HL-60/S4 treated with retinoic acid at 250 ng/mL for 4 days and 3 days (cell line): Measurements from ENCODE around the gene PIK3R3.
"Not testable (repeated sequence)": the region's sequence is repeated elsewhere in the genome, so short reads cannot be mapped to it uniquely, and the experiment has no call there.

Experiments
- in situ Hi-C: fragments of 300-500 bp; cut with MboI; formaldehyde crosslinking; loops from 2 replicates; pipeline ENCODE4 v1.7.0; 2022; ENCODE audit warnings: low sequenced_read_pairs

PIK3R3 gene

DNA sequence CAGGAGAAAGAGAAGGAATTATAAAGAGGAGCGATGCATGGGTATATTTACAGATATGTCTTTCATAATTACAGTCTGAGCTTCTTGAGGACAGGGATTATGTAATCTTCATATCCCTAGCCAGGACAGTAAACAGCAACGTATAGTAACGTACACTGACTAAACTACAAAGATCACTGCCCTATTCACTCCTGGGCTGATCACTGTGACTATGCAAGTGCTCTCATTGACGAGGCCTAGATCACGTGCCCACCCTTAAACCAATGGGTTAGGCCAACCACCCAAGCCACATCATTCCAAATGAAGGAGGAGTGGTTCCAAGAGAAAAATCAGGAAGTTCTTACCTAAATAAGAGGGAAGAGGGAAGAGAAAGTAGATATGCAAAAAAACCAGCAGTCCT is 18.5 kb downstream of the PIK3R3 start:
- in situ Hi-C loops: no loop called here

DNA sequence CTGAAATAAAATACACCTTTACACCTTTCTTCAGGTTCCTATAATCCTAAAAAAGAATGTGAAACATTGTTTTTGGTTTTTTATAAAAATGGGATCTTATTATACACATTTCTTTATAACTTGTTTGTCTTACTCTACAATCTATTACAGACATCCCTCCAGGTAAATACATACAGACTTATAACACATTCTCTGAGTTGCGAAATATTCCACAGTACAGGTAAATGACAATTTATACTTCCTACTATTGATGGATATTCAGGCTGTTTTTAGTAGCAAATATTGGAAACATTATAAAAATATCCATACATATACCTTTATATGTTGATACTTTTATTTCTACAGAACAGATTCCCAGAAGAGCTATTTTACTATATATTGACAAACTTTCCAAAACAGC is 20.3 kb downstream of the PIK3R3 start:
- in situ Hi-C loops: no loop called here

DNA sequence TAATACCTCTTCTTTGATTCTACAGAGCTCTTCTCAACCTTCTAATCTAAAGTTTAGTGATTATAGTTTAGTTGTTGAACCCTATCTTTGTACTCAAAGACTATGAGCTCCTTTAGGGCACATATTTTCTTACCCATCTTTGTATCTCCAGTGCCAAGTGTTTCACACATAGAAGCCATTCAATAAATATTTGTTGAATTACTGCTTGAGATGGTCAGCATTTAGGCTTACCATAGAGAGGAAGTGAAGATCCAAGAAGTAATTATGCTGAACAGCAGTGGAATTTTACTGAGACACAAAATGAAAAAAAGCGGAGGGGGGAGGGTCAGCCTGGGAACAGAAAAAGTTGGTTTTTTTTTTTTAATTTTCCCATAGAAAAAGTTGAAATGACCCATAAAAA is 21.9 kb downstream of the PIK3R3 start:
- in situ Hi-C loops: no loop called here

DNA sequence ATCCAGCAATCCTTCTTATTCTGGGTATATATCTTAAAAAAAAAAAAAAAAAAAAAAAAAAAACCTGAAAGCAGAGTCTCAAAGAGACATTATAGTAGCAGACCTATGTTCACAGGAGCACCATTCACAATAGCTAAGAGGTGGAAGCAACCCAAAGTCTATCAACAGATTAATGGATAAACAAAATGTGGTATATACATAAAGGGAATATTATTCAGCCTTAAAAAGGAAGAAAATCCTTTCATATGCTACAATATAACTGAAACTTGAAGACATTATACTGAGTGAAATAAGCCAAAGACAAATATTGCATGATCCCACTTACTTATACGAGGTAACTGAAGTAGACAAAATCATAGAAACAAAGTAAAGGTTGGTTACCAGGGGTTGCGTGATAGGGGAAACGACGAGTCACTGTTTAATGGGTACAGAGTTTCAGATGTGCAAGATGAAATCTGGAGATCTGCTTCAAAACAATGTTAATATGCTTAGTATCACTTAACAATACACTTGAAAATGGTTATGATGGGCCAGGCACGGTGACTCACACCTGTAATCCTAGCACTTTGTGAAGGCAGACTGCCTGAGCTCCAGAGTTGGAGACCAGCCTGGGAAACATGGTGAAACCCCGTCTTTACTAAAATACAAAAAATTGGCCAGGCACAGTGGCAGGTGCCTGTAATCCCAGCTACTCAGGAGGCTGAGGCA is 29.5 kb downstream of the PIK3R3 start:
- in situ Hi-C loops: no loop called here

DNA sequence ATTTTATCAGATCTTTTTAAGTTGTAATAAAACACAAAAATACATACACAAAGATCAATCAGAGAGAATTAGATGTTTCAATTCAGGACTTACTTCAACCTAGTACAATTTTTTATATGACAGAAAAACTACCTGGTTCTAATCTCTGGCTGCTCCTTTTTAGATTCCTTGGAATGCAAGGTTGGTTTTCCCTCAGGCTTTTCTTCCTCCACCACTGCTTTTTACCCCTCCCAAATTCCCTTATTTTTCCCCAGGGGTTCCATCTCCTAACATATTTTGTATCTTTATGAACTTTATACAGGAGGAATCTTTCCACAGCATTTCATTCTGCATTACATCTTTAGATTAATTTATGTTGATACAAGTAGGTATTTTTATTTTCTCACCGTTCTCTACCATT is 33.2 kb downstream of the PIK3R3 start:
- in situ Hi-C loops: no loop called here

DNA sequence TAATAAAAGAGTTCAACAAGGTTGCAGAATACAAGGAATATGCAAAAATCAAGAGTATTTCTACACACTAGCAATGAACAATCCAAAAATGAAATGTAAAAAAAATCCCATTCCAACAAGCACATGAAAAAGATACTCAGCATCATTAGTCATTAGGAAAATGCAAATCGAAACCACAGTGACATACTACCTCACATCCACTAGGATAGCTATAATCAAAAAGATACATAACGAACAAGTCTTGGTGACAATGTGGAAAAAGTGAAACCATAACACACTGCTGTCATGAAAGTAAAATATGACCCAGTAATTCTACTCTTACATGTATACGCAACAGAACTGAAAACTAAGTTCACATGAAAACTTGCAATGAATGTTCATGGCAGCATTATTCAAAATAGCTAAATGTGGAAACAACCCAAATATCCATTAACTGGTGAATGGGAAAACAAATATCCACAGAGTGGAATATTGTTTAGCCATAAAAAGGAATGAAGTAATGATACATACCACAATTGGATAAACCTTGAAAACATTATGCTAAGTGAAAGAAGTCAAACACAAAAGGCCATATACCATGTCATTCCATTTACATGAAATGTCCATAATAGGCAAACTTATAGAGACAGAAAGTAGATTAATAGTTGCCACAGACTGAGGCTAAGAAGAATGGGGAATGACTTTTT is 34.3 kb downstream of the PIK3R3 start:
- in situ Hi-C loops: no loop called here

DNA sequence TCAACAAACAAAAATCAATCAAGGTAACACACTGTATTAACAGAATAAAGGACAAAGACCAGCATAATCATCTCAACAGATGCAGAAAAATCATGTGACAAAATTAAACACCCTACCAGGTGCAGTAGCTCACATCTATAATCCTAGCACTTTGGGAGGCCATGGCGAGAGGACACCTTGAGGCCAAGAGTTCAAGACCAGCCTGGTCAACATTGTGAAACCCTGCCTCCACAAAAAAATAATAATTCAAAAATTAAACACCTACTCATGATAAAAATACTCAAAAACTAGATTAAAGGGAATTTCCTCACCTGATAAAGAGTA is 35.3 kb downstream of the PIK3R3 start:
- in situ Hi-C loops: no loop called here

DNA sequence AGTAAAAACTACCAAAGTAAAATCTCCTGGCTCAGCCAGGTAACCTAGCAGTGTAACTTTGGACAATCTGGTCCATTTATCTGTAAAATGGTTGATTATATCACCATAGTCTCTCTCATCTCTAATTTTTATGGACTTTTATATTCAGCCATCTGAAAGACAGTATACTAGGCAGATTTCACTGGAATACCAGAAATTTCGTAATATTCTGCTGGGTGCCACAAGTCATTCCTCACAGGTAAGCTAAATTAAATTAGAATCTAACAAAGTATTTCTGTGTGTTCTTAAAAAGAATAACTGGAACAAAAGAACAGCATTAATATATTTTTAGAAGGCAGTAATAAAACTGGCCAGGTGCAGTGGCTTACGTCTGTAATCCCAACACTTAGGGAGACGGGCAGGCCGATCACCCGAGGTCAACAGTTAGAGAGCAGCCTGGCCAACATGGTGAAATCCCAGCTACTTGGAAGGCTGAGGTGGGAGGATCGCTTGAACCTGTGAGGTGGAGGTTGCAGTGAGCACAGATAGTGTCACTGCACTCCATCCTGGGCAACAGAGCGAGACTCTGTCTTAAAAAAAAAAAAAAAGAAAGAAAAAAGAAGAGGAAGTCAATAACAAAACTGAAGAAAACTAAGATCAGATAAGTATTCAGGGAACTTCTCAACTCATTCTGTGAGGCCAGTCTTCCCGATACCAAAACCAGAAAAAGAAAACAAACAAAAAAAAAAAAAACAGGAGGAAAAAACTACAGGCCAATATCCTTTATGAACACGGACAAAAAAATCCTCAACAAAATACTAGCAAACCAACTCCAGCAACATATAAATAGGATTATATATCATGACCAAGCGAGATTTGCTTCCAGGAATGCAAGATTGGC is 35.9 kb downstream of the PIK3R3 start:
- in situ Hi-C loops: no loop called here

DNA sequence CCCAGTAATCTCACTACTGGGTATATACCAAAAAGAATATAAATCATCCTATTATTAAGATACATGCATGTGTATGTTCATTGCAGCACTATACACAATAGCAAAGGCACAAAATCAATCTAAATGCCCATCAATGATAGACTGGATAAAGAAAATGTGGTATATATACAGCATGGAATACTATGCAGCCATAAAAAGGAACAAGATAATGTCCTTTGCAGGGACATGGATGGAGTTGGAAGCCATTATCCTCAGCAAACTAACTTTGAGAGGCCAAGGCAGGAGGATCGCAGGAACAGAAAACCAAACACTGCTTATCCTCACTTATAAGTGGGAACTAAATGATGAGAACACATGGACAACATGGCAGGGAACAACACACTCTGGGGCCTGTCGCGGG is 37.3 kb downstream of the PIK3R3 start:
- in situ Hi-C loops: not testable (repeated sequence)

DNA sequence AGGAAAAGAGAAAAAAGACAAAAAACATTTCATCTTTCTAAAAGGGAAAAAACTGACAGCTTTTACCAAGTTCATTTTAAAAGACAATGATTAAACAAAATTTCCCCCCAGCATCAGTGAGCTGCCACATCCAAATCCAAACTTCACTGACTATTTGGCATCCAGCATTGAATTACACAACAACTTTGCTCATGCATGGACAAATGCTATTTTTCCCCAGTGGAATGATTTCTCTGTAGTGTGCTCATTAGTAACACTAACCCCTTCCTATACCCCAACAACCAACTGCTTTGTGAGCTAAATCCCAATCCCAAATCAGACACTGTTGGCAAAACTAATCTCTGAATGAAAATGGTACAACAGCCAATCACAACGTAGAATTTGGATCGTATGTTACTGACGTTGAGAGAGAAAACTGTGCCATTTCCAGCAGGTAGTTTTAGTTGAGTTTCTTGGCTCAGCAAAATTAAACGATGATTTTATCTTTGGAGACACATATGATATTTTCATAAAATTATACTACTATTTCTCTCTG is 37.9 kb downstream of the PIK3R3 start:
- in situ Hi-C loops: no loop called here

DNA sequence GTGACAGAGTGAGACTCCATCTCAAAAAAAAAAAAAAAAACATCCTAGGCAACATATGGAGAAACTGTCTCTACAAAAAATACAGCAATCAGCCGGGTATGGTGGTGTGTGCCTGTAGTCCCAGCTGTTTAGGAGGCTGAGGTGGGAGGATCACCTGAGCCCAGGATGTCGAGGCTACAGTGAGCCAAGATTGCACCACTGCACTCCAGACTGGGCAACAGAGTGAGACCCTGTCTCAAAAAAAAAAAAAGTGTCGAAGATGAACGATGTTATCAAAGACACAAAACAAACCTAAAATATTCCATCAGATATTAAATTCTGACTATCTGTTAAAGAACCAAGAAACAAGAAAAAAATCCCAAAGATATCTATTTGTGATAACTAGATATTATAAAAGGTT is 38.6 kb downstream of the PIK3R3 start:
- in situ Hi-C loops: not testable (repeated sequence)

DNA sequence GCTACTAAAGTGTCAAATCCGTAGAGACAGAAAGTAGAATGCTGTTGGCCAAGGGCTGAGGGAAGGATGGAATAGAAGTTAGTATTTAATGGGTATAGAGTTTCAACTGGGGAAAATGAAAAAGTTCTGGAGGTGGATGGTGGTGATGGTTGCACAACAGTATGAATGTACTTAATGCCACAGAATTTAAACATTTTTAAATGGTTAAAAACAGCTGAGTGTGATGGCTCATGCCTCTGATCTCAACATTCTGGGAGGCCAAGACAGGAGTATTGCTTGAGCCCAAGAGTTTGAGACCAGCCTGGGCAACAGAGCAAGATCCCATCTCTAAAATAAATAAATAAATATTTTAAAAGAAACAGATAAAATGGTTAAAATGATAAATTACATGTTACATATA is 44.5 kb downstream of the PIK3R3 start:
- in situ Hi-C loops: no loop called here

DNA sequence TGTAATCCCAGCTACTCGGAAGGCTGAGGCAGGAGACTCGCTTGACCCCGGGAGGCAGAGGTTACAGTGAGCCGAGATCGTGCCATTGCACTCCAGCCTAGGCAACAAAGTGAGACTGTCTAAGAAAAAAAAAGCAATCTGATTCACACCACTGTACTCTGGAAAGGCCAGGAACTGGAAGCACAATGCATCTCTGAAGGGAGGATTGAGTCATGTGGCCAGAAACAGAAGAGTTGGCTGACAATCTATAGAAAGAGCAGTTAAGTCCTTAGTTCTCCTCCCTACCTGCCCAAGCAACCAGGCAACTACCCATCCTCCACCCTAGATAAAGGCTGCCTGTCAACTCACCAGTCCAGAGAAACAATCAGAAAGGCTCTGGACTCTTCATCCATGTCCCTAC is 45.9 kb downstream of the PIK3R3 start:
- in situ Hi-C loops: no loop called here

DNA sequence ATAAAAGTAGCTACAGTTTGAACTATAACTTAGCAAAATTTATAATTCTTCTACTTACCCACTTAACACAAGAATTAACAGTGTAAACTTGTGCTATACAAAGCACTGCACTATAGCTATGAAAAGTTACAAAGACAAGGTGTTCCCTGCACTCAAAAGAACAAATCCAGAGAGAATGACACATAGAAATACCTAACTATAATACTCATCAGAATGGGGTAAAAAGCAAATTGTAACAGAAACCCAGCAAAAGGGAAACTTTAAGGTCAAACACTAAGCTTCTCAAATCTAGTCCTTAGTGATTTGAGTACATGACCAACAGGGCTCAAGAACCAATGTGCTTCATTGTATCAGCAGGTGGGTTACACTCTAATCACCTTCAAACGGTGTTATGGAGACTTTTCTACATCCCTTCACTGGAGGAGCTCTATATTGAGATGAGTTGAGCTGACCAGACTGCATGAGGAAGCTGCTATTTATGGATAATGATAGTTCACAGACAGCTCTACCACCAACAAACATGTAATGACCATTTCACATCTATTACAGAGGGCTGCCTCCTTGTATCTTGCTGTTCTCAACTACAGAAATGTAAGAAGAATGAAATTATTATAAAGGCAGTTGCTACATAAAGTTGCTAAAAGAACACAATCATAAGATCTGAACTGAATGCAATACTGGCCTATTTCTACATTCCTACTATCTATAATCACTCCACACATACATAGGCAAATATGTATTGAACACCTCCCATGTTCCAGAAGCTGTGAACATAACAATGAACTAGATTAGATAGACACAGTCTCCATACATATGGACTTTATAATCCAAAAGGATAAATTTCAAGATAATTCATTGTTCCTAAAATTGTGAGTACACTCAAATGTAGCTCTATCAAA is 47.6 kb downstream of the PIK3R3 start:
- in situ Hi-C loops: no loop called here

DNA sequence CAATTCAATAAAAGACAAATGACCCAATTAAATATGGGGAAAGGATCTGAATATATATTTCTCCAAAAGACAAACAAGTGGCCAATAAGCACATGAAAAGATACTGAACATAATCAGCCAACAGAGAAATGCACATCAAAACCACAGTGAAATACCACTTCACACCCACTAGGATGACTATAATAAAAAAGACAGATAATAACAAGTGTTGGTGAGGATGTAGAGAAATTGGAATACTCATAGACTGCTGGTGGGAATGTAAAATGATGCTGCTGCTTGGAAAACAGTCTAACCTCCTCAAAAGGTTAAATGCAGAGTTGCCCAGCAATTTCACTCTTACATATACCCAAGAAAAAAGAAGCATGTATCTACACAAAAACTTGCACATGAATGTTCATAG is 48.9 kb downstream of the PIK3R3 start:
- in situ Hi-C loops: no loop called here

DNA sequence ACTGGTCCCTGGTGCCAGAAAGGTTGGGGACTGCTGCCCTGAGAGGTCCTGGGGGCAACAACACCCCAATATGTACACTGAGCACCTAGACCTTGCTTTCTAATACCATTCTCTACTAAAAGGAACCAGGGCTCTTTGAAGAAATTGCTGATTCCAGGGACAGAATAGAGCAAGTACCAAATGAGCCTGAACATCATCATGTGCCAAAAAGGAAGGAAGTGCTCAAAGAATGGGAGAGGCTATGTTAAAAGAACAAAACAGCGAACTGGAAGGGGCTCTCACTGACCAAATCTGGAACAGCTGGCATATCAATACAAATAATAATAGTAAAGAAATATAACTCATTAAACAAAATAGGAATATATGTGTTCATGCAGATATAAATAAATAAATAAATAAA is 50.8 kb downstream of the PIK3R3 start:
- in situ Hi-C loops: no loop called here

DNA sequence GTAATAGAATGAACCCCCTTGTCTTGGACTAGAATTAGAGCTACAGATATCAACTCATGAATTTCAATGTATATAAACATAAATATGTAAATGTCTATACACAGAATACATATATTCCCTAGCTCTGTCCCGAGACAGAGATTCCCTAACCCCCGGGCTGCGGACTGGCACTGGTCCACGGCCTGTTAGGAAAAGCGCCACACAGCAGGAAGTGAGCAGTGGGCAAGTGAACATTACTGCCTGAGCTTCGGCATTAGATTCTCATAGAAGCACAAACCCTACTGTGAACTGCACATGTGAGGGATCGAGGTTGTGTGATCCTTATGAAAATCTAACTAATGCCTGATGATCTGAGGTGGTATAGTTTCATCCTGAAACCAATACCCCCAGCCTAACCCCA is 51.2 kb downstream of the PIK3R3 start:
- in situ Hi-C loops: no loop called here

DNA sequence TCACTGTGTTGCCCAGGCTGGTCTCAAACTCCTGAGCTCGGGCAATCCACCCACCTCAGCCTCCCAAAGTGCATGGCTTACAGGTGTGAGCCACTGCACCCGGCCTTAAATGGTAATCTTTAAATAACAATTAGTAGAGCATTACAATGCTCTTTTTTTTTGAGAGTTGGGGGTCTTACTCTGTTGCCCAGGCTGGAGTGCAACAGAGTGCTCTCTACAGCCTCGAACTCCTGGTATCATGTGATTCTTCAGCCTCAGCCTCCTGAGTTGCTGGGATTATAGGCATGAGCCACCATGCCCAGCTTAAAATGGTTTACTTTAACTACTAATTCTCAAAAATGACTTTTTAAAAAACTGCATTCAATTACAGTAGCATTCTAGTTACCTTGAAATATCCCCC is 52.2 kb downstream of the PIK3R3 start:
- in situ Hi-C loops: no loop called here

DNA sequence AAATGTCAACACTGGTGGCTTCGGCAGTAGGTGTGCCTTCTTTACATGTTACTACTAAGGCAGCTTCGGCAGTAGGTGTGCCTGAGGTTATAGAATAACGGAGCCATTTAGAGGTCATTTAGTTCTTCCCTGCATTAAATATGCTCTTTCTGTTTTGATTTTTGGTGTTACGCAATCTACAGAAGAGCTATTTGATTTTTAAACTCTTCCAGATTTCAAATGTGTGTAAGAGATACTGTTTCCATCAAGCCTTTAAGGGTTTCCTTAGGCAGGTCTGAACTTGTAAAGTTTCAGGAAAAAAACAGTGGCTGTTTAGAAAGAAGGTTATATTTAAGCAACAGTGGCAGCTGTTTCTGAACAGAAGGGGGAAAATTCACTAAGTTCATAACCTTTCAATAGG is 54.8 kb downstream of the PIK3R3 start:
- in situ Hi-C loops: no loop called here

DNA sequence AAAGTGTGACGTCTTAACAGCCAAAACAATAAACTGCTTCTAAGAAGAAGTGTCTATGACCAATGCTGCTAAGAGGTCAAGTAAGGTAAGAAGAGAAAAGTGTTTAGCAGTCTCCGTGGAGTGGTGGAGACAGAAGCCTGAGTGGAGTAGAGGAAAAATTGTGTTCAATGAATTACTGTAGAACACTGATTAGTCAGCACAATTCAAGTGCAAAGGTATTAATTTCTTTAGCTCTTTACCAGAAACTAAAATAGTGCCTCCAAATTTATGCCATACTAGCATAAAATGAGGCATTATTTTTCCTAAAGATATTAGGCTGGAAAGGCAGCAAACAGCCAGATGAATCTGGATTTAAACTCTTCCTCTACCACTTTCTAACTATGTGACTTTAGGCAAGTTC is 56.1 kb downstream of the PIK3R3 start:
- in situ Hi-C loops: no loop called here

DNA sequence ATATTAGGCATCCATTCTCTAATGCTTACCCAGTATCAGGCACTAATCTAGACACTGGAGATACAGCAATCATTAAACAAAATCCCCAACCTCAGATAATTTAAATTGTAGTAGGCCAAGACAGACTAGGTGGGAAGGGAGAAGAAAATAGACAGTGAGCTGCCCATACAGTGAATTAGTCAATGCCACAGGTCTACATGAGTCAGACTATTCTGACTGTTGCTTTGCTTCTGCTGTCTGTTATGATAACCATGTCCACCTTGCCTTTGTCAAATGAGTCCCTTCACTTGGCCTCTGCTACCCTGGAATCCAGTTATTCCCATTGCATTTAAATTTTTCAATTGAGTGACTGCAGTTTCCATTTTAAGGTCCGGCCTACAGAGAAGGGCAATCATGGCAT is 59.5 kb downstream of the PIK3R3 start:
- in situ Hi-C loops: no loop called here
